ENCODE measurements around the gene DNAH2. TPM values are rescaled to one million over a fixed set of nuclear protein-coding genes. Genes with fewer than 3 reads are reported as not detected.

DNAH2 gene
- total and polyA plus RNA-seq, 2 donors (not counting 3 experiments of a cell fraction or from before 2014, with no cell fraction given): 0.10 to 0.11 TPM

GRCh38 chr17:7851438-7852261, 134.1 kb downstream of the DNAH2 start:
- Histone ChIP-seq H3K27ac (ENCODE audit: insufficient read depth, low read depth, low read length) (no peak overlapping the region), H2AFZ (ENCODE audit: low read depth, low read length) (no peak overlapping the region), H3K4me1 (ENCODE audit: control insufficient read depth, extremely low read depth, insufficient read depth, low read length) (peaks cover 20% of the 10 kb centered on the region), H3K9ac (replicated peaks; ENCODE audit: extremely low read depth, insufficient read depth, low read length) (no peak overlapping the region), H3K4me2 (ENCODE audit: insufficient read depth, low read length) (no peak overlapping the region), H3K36me3 (ENCODE audit: control insufficient read depth in 2 of 2, extremely low read depth in 1 of 2, insufficient read depth in 2 of 2, low read length in 2 of 2) (peaks cover 6 to 38% of the 10 kb centered on the region in 2 experiments), H3K79me2 (ENCODE audit: control insufficient read depth, insufficient read depth, low read length) (peaks cover 2% of the 10 kb centered on the region), H4K20me1 (replicated peaks; ENCODE audit: control insufficient read depth, extremely low read depth, insufficient read depth, low read length) (no peaks in the 10 kb centered on the region), H3K4me3 (replicated peaks in 1 of 3; ENCODE audit: insufficient read depth in 1 of 3, low read depth in 1 of 3, low read length in 3 of 3) (no peak overlapping the region), H3K9me1 (replicated peaks; ENCODE audit: control insufficient read depth, extremely low read depth, insufficient read depth, low read length) (no peaks in the 10 kb centered on the region), H3K27me3 (ENCODE audit: control insufficient read depth in 2 of 2, insufficient read depth in 2 of 2, low read length in 2 of 2) (no peaks in the 10 kb centered on the region), H3K9me3 (replicated peaks; ENCODE audit: control insufficient read depth, insufficient read depth, low read length) (no peaks in the 10 kb centered on the region)
- DNase-seq (ENCODE audit: low read depth, low spot score) (peak; percentile 88), FAIRE-seq (peak; percentile 94)
- ChIA-PET CTCF (interaction anchor here (0.6 to 1.8 kb wide), 7 partner anchors 10 to 139 kb away, joined by 3 to 17 read pairs (median 4); partner anchors contain the start of gene KDM6B), POLR2A (no interaction called here)
- TF ChIP-seq MAX (IDR thresholded peaks at IDR 0.05; ENCODE audit: insufficient read depth, insufficient read length) (no peak), CTCF (IDR thresholded peaks at IDR 0.05; ENCODE audit: extremely low read depth in 1 of 2, insufficient read depth in 1 of 2, low read depth in 1 of 2, low read length in 2 of 2) (peak; percentile 91 to 98), FOS (IDR thresholded peaks at IDR 0.05; ENCODE audit: borderline replicate concordance, insufficient read depth, low read length) (no peak), EZH2 (IDR thresholded peaks at IDR 0.05; ENCODE audit: borderline replicate concordance, low read depth, low read length, severe bottlenecking) (no peak), JUN (IDR thresholded peaks at IDR 0.05; ENCODE audit: borderline replicate concordance, insufficient read depth, insufficient read length, low read depth) (no peak), POLR2A (IDR thresholded peaks at IDR 0.05; ENCODE audit: low read depth, low read length) (no peak), POLR2AphosphoS5 (IDR thresholded peaks at IDR 0.05; ENCODE audit: insufficient read depth, low read depth, low read length) (peak; percentile 69), GATA2 (IDR thresholded peaks at IDR 0.05; ENCODE audit: insufficient read depth, insufficient read length, low read depth, low read length) (no peak)
- dilution Hi-C loops (cut with MboI; ENCODE audit: extremely low pct_ligation_motif_present, low sequenced_read_pairs): no loop called here
- intact Hi-C loops (cut with micrococcal nuclease): loop anchor here (1.0 to 10.0 kb wide), 5 partner anchors 8 to 827 kb away; partner anchors contain the start of genes BCL6B and KDM6B
- BruUV-seq (replicated peaks): no TSS peak
